GM19324 (cell line): ENCODE measurements around the gene CLASP2.

Source experiments
- ATAC-seq: cut with Tn5 transposase; IDR thresholded peaks from one replicate; pipeline ENCODE4 v1.9.1; 2021; ENCODE audit warnings: mild to moderate bottlenecking, moderate library complexity; ENCODE audit not compliant: unreplicated experiment, low FRiP score

CLASP2 gene

GRCh38 chr3:33557829-33558228 lies 160.2 kb downstream of the CLASP2 start:
- ATAC-seq: no peak

- no peak for ATAC-seq
Observed at GRCh38 chr3:33557279-33557678, 160.8 kb downstream of the CLASP2 start.

- no peak for ATAC-seq
Observed at GRCh38 chr3:33547101-33547500, 171.0 kb downstream of the CLASP2 start.

- ATAC-seq: no peak
Observed at GRCh38 chr3:33544126-33544525, 173.9 kb downstream of the CLASP2 start.

- ATAC-seq: no peak
Observed at GRCh38 chr3:33543601-33544000, 174.5 kb downstream of the CLASP2 start.

- ATAC-seq: no peak
Observed at GRCh38 chr3:33541918-33542317, 176.1 kb downstream of the CLASP2 start.

- no peak for ATAC-seq
Observed at GRCh38 chr3:33538678-33539339, 179.2 kb downstream of the CLASP2 start.

GRCh38 chr3:33537133-33537532 lies 180.9 kb downstream of the CLASP2 start:
- no peak for ATAC-seq

- no peak for ATAC-seq
Observed at GRCh38 chr3:33526787-33527186, 191.3 kb downstream of the CLASP2 start.

- ATAC-seq: no peak
Observed at GRCh38 chr3:33525232-33525631, 192.8 kb downstream of the CLASP2 start.

GRCh38 chr3:33523093-33523667 lies 194.9 kb downstream of the CLASP2 start:
- ATAC-seq: no peak

- no peak for ATAC-seq
Observed at GRCh38 chr3:33521736-33522135, 196.3 kb downstream of the CLASP2 start.

- ATAC-seq: no peak
Observed at GRCh38 chr3:33513262-33513863, 204.7 kb downstream of the CLASP2 start.

GRCh38 chr3:33505027-33505426 lies 213.0 kb downstream of the CLASP2 start:
- no peak for ATAC-seq

- no peak for ATAC-seq
Observed at GRCh38 chr3:33496449-33496848, 221.6 kb downstream of the CLASP2 start.

GRCh38 chr3:33491721-33492120 lies 226.3 kb downstream of the CLASP2 start:
- ATAC-seq: no peak

GRCh38 chr3:33490641-33491241 lies 227.3 kb downstream of the CLASP2 start:
- ATAC-seq: no peak

- no peak for ATAC-seq
Observed at GRCh38 chr3:33488683-33489082, 229.4 kb downstream of the CLASP2 start.

- ATAC-seq: no peak
Observed at GRCh38 chr3:33488246-33488645, 229.8 kb downstream of the CLASP2 start.

GRCh38 chr3:33482111-33482521 lies 235.9 kb downstream of the CLASP2 start:
- no peak for ATAC-seq

GRCh38 chr3:33474896-33475295 lies 243.2 kb downstream of the CLASP2 start:
- ATAC-seq: no peak

GRCh38 chr3:33473813-33474212 lies 244.2 kb downstream of the CLASP2 start:
- no peak for ATAC-seq
